DMS114 treated with DMSO at 0.1 percent for 48 hours (cell line): ENCODE results near the gene KDM1B.
A peak's percentile ranks its signal among the peaks of the same experiment; 100 is the strongest.

Experiments
- DNase-seq: peaks from one replicate; lab custom pipeline; 2025; ENCODE audit not compliant: unreplicated experiment; lab: John Stamatoyannopoulos, UW

KDM1B gene, protein sequence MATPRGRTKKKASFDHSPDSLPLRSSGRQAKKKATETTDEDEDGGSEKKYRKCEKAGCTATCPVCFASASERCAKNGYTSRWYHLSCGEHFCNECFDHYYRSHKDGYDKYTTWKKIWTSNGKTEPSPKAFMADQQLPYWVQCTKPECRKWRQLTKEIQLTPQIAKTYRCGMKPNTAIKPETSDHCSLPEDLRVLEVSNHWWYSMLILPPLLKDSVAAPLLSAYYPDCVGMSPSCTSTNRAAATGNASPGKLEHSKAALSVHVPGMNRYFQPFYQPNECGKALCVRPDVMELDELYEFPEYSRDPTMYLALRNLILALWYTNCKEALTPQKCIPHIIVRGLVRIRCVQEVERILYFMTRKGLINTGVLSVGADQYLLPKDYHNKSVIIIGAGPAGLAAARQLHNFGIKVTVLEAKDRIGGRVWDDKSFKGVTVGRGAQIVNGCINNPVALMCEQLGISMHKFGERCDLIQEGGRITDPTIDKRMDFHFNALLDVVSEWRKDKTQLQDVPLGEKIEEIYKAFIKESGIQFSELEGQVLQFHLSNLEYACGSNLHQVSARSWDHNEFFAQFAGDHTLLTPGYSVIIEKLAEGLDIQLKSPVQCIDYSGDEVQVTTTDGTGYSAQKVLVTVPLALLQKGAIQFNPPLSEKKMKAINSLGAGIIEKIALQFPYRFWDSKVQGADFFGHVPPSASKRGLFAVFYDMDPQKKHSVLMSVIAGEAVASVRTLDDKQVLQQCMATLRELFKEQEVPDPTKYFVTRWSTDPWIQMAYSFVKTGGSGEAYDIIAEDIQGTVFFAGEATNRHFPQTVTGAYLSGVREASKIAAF

DNA sequence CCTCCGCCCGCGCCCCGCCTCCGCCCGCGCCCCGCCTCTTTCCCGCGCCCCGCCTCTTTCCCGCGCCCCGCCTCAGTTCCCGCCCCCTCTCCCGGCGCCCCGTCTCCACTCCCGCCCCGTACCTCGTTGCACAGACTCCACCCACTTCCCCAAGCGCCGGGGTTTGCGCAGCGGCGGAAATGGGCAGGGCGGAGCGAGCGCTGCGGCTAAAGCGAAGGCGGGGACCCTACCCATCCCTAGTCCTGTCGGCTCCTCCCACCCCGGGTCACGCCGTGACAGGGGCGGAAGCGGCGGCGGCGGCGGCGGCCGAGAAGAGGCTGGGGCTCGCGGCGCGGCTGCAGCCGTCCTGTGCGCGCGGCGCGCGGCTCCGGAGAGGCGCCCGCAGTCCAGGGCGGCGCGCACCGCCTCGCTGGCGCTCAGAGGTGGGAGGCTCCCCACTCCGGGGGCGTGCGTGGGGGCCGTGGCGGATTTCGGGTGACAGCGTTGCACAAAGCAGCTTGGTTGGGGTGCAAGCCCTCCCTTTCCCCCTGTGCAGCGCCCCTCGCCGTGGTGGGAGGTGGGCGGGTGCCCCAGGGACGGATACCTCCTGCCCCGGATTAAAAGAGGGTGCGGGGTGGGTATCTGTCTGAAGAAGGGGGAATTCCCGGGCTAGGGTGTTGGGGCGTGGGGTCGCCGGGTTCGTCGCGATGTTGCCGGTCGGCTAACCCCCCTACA lies at the start of gene KDM1B:
KDM1B (plus strand) TSS at position 273 of the 714 bp plus-strand sequence. CDS start 4,474 bp downstream, outside the sequence.
- peak; percentile 96 for DNase-seq

DNA sequence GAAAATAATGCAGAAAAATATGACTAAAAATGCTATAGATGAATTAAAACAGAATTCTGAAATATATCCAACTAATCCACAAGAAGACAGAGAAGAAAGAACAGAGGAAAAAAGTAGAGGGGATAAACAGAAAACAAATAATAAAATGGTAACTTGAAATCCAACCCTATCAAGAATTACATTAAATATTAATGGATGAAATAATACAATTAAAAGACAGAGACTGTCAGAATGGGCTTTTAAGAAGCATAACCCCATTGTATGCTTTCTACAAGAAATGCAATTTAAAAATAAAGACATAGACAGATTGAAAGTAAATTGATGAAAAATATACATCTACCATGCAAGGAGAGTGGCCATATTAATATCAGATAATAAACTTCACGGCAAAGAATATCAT lies 48.2 kb upstream of the KDM1B start:
- no peak for DNase-seq

DNA sequence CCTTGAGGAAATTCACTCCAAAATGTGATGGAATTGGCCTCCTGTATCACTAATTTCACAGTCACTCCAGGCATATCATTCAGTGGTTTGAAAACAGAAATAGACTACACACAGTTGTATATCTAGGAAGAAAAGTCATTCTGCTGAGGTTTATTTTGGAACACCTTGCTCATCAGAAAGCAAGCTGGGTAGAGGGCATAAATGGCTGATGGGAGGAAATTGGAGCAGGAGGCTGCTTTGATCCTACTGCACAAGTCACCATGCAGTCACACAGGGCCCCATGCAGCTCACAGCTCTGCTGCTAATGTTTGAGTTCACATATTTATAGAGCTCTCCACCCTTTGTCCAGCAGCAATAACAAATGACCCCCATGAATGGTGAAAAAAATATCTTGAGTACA lies 45.1 kb upstream of the KDM1B start:
- no peak for DNase-seq

DNA sequence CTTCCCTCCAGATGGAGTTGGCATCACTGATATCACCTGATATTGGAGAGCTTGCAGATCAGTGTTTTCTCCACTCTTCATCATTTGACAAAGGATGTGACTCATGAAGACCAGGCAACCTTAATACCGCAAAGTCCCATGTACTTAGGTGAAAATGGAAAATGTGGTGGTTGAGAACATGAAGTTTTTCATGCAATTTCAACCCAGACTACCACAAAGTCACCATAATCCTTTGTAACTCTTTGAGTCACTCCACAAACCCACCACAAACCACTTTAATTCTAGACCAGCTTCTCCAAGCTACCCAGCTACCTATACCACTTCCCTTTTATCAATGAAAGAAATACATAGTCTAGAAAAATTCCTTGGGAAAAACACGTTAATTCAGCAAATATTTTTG lies 39.9 kb upstream of the KDM1B start:
- DNase-seq = no peak

DNA sequence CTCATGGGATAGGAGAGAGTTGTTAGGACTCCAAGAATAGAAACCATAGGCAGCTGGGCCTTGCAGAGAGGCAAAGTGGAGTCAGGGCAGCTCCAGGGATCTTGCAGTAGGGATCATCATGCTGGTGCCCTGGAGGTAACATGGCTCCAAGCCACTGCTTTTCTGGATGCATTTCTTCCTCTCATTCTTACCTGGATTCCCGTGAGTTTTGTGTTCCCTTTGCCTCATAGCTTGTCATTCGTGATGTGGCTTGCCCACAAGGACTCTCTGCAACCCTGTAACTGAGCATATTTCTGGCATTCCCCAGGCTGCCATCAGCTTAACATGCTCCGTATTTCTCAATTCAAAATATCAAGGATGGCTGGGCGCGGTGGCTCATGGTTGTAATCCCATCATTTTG lies 38.1 kb upstream of the KDM1B start:
- no peak for DNase-seq

DNA sequence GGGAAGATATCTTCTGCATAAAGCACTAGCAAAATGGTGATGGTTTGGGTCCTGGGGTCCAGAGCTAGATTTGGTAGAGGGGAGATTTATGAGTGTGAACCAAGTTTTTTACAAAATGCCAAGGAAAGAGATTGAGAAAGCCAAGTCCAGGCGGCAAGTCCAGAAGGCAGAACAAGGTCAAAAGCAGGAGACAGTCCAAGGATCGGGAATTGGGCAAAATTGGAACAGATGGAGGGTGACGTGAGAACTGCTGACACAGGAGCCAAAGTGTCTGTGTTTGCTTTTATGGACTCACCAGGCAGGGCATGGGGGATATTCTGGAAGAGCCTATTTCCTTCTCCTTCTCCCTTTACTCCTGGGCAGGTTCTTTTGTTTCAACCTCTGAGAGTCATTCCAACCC lies 36.9 kb upstream of the KDM1B start:
- no peak for DNase-seq

DNA sequence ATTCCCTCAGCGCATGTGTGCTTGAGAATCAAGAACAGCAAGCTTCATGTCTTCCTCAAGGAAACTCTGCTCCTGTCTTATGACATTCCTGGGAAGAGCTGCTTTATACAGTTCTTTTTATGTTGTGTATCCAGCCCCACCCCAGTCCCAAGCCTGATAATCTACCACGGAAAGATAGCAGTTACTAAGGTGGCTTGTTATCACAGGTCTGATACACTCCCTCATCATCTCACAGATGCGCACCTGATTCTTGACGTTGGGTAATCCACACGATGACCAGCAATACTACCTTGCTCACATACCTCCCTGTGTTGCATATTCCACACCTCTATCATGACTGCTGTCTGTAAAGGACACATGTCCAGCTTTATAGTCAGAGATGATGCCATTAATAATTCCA lies 36.0 kb upstream of the KDM1B start:
- DNase-seq = no peak

DNA sequence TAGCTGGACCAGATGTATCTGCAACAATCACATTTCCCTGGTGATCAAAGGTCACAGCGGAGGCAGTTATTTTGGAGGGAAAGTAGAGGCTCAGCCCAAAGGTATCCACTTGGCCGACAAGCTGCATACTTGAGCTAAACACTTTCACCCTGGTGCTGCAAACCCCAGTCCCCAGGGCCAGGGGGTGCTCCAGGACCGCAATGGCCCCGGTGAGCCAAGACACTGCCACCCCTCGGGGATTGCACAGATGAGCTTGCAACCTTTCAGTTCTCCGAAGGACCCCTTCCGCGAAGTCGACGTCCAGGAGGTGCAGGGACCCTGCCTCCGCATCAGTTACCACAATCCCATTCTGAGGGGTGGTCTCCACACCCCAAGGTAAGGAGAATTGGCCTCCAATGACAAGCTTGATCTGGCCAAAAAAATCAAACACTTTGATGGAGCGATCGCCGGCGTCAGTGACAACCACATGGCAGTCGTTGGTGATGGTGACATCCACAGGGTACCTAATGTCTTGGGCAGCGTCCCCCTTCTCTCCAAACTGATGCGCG lies 33.6 kb upstream of the KDM1B start:
- DNase-seq = no peak

DNA sequence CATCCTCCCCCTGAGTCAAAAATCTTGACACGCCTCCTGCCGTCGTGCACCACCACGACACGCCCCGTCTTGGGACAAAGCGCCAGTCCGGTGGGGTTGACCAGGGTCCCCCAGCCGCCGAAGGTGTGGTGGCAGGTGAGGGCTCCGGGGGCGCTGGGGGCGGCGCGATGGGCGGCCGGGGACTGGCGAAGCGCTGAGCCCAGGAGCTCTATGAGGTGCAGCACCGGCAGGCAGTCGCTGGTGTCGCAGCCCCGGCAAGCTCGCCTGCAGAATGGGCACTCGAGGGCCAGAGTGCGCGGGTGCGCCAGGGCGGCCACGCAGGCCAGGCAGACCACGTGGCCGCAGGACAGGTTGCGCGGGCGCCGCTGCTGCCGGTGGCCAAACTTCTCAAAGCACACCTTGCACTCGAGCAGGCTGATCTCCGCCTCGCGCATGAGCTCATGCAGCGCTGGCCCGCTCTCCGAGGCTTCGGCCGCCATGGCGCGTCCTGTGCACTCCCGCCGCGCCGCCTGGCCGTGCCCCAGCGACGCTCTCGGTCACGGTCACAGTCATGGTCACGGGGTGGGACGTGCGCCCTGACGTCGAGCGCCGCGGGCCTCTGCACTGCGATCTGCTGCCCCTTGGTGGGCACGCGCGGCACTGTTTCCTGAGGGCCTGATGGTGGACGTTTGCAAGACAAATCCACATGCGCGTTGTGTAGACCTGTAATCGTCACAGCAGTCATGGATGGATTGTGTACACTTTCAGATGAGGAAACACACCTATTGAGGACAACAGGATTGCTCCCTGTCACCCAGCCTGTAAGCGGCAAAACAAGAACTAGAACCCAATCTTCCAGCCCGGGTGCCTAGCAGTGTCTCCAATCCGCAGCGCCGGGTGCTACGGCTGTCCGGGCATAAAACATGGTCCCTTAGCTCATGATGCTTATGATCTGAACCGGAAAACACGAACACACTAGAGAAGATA lies 32.8 kb upstream of the KDM1B start, which contains the start of gene NHLRC1:
NHLRC1 (minus strand) TSS at position 550 of the 966 bp plus-strand sequence; CDS start at position 479, 71 bp downstream.
- peak; percentile 94 for DNase-seq

DNA sequence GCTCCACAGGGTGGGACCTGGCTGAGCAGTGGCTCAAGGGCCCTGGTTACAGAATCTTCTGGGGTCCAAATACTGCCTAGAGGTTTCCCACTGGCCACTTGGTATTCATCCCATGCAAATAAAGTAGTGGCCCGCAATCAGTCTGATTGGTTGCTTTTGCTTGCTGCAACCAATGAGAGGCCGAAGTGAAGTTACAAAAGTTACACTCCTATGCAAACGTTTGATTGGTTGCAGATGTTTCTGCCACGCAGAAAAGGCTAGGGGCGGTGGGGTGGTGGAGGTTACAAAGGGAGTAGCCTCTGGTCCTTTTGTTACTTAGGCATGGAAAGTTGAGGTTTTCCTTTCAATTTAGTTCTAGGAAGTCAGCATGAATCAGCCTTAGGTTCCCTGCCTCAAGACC lies 29.1 kb upstream of the KDM1B start:
- no peak for DNase-seq

DNA sequence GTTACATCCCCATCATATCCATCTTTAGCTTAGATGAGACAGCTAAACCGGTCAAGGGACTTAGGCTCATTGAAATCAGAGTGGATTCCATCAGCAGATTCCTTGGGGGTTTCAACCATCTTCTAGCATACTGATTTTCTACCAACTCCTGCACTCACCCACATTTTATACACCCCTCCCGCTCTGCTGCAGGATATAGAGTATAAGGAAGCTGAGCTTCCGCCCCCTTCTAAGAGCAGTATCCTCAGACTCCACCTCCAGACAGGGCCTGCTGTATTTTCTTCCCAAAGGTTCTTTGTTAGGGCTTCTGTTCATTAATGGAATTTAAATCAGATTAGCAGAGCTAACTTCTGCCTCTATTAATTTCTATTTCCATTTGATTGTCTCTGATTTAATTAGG lies 22.9 kb upstream of the KDM1B start:
- DNase-seq = no peak

DNA sequence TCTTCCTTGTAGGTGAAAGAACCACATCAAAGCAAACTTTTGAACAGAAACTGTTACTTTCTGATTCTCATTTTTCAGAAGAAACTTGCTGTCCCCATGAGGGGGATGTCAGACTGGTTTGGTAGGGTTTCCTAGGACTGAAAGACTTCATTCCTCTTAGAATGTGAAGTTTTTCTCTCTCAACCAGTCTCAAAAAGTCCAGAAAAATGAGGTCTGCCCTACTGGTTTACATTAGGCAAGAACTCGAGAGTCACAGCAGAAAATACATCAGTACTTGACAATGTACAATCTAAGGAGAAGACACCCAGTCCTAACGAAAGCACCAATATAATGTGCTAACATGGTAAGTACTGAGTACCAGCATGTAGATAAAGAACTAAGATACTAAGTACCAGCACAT lies 20.1 kb upstream of the KDM1B start:
- DNase-seq = no peak

DNA sequence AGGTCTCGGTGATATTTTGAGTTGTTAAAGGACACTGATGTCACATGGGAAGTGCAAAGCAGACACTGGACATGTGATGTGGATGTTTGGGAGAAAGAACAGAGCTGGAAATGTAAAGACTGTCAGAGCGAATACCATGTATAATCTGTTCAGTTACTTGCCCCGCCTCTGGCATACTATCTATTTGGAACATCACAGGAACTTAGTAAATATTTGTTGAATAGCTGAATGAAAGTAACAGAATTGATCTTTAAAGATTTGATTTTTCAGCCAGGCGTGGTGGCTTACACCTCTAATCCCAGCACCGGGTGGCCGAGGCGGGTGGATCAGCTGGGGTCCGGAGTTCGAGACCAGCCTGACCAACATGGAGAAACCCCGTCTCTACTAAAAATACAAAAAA lies 19.0 kb upstream of the KDM1B start:
- DNase-seq = no peak

DNA sequence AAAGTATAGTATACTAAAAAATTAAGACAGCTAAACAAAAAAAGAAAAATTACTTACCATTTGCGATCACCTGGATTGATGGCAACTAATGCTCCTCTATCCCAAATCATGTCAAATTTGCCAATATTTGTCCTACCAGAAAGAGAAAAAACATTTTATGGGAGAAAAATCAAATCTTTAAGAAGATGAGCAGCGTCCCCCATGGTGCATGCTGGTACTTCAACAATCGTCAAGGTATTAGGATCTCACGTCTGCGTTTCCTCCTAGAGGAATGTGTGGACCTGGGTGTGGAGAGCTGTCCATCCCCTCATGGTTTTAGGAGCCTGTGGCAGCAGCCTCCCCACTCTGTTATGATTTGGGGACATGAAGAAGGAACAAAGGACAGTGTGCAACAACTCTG lies 16.3 kb upstream of the KDM1B start:
- no peak for DNase-seq

DNA sequence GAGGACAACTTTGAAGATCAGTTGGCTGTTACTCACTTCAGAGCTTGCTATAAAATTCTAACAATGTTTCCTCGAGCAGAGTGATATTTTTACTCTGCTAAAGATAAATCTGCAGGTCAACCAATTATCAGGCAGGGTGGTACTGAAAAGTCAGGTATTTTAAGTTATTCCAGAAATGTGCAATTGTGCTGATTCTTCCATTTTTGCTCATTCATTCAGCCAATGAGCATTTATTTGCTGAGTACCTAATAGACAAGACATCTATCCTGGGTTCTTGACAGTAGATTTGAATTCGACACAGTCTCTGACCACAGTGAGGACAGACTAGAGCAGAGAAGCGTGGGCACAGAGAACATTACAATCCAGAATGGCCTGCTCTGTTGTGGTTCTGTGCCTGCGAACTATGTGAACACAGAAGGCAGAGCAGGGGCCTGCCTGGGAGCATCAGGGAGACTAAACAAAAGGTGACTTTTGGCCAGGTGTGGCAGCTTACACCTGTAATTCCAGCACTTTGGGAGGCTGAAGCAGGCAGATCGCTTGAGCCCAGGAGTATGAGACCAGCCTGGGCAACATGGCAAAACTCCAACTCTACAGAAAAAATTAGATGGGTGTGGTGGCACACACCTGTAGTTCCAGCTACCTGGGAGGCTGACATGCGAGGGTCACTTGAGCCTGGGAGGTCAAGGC lies 15.1 kb upstream of the KDM1B start:
- no peak for DNase-seq

DNA sequence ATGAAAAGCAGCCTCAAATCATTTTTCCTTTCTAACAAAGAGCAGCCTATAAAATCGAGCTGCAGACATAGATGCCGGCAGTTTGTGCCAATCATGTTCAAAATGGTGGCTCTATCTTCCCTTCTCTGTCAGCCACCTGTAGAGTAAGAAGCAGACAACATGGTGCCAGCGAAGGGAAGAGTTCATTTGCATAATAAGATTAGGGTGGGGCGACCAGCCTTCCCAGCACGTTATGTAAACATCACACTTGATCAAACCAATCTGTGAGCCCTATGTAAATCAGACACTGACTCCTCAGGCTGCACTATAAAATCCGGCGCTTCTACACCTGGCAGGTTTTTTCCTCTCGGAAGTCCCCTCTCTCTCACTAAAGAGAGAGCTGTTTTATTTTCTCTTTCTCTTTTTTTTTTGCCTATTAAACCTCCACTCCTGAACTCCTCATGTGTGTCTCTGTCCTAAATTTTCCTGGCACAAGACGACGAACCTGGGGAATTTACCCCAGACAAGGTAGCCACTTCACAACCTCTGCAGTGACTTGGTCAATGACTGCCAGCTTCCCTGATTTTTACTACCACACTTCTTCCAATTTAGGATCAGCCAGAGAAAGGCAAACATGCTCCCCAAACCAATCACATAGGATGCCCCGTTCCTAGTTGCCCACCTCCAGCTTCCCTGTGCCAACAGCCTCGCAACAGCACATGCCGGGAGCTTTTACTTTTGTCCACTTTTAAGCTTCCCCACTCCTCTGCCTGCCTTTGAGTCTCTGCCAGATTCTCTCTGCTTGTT lies 13.2 kb upstream of the KDM1B start:
- no peak for DNase-seq

DNA sequence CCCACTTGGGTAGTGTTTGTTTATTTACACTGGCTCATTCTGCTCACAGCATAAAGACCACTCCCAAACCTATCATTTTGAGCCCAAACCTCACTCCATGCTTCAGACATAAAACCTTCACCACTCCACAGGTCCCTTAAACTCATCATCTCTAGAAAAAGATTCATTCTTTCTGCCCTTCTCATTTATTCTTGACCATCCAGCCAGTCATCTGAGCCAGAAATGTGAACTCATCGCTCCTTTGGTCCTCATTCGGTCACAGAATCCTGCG lies 12.7 kb upstream of the KDM1B start:
- DNase-seq = no peak

DNA sequence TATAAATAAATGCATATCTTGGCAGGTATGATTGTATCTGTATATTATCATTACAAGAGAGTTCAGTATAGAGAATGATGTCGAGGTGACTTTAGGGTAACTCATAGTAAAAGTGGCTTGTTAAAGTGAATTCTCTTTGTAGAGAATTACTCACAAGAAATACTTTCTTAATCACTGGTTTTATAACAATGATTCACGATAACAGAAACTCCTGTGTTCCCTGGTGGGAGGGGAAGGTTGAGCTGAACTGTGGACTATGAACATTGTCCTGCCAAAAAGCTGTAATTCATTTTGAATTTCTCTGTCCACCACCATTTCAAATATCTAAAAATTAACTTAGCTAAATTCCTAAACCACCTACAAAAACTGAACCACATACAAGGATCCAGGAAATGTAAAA lies 8.1 kb upstream of the KDM1B start:
- no peak for DNase-seq

DNA sequence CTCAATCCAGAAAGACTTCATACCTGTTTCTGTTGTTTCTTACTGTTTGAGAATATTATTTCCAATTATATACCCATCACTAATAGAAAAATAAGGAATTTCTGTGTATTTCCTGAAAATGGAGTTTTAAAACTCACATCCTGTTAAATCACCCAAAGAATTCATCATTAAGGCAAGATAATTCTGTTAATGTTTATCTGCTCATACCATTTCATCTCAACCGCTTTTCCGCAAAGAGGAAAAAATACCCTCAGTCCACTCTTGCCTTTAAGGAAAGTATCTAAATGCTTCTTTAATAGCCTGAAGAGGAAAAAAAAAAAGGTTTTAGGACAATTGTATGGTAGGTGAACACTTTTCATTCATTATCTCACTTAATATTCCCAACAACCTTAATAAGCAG lies 7.6 kb upstream of the KDM1B start:
- DNase-seq = no peak
